Endometrial microvascular endothelial cells (primary cell): ENCODE results near the gene KIF1B. TPM values are rescaled to one million over a fixed set of nuclear protein-coding genes. Genes with fewer than 3 reads are reported as not detected.

Experiments used
- in situ Hi-C: cut with HindIII; loops from 2 replicates; pipeline ENCODE4 v1.10.0; 2017; ENCODE audit warnings: low sequenced_read_pairs, low pct_unique_long_range_greater_than_20kb; ENCODE audit errors: inconsistent ontology term
- total RNA-seq: library from RNA; depleted of rRNA; stranded (reverse); fragments of >200 nt; gene quantifications from one replicate; pipeline ENCODE4 v1.2.3, GENCODE V29; 2015; ENCODE audit errors: inconsistent ontology term

The KIF1B gene
- 23.5 TPM for total RNA-seq

- in situ Hi-C loops: no loop called here
These were observed at the start of gene KIF1B for GRCh38 chr1:10209905-10210810. Gene KIF1B, plus strand, starts transcription at chr1:10210570. Its CDS starts 21,759 bp downstream, at chr1:10232329.

DNA sequence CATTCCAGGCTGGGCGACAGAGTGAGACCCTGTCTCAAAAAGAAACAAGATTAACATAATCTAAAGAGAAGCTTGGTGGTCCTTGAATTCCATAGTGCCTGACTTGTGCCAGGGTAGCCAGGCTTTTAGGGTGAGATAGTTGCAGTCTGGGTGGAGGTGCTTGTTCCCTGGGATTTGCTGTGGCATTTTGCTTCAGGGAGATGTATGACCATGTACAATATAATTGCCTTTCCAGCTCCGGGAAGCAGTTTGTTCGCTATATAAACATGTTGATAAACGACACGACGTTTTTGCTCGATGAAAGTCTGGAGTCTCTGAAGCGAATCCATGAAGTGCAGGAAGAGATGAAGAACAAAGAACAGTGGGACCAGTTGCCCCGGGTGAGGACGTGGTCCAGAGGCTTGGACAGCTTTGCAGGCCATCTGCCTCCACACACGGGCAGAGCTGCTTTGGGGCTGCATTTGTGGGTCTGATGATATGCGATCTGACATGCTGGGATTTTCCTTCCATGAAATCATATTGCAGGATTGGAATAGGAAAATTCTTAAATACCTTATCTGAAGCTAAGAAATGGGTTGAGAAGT lies 49.4 kb upstream of the KIF1B start:
- in situ Hi-C loops: no loop called here

GRCh38 chr1:10161541-10162290 lies 48.7 kb upstream of the KIF1B start:
- in situ Hi-C loops: no loop called here

- in situ Hi-C loops: no loop called here
These were observed 41.4 kb upstream of the KIF1B start for GRCh38 chr1:10168912-10169514.

- in situ Hi-C loops: no loop called here
These were observed 40.2 kb upstream of the KIF1B start for GRCh38 chr1:10170239-10170574.

GRCh38 chr1:10171105-10171767 lies 39.1 kb upstream of the KIF1B start:
- in situ Hi-C loops: no loop called here

GRCh38 chr1:10171995-10172669 lies 38.2 kb upstream of the KIF1B start:
- in situ Hi-C loops: no loop called here

DNA sequence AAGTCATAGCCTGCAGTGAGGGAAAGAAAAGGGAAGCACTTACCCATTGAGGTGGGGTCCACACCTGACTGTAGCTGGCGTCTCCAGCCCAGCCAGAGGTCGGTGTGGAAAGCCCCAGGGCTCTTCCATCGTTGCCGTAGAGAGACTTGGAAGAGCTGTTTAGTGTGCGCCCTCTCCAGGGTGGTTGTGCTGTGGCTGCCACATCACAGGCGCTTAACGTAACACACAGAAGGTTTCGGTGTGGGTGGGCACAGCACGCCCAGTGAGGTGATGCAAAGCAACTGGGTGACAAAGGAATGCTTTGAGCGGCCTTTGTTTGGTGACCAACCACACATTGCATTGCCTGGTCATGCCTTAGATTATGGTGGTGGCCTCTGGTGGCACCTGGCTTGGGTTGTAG lies 36.8 kb upstream of the KIF1B start:
- in situ Hi-C loops: no loop called here

- in situ Hi-C loops: no loop called here
These were observed 32.5 kb upstream of the KIF1B start for GRCh38 chr1:10177876-10178275.

DNA sequence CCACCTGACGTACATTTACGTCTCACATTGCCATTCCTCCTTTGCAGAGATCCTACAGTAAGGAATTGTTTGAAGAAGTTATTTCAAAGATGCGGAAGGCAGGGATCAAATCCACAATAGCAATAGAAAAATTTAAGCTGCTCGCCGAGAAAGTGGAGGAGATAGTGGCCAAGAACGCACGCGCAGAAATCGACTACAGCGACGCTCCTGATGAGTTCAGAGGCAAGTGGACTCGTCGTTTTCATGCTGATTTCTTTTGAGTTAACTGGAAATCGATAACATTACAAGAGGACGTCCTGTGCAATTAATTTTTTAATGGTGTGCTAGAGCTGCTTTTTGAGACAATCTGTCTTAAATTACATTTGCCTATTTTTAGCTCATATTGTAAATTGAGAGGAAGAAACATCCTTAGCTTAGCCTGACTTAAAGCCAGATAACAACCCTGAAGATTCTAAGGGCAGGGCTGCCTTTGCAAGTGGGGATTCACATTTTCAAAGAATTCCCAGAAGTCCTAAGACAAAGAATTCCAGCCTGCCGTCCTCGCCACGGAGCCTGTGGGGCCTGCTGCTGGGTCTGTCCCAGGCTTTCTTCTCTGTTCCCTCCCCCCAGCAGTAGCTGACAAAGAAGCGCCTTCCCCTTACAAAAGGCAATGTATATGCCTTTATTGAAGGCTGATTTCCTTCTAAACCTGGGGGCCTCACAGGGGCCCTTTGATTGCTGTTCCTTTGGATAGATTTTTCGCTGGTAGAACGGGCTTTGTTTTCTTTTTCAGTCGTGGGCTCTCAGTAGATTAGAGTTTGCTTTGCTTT lies 31.6 kb upstream of the KIF1B start:
- in situ Hi-C loops: no loop called here

DNA sequence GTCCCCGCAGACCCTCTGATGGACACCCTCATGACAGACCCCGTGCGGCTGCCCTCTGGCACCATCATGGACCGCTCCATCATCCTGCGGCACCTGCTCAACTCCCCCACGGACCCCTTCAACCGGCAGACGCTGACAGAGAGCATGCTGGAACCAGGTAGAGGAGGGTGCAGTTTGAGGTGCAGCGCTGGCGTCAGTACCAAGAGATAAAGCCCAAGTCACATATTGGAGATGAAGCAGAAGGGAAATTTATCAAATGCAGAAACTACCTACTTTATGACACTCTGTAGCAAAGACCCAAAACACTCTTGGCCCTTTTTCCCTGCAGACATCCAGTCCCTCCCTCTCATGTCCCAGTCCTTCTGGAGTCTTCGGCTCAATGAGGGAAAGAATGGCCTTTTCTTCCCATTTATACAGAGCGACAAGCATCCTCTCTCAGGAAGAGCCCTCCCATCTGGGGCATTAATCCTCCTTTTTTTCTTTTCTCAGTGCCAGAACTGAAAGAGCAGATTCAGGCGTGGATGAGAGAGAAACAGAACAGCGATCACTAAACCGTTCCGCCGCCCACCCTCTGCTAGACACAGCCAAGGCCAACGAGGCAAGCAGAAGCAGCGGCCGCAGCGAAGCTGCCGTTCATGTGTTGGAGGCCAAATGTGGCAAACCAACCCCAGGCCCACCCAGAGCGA lies 30.8 kb upstream of the KIF1B start:
- in situ Hi-C loops: no loop called here

DNA sequence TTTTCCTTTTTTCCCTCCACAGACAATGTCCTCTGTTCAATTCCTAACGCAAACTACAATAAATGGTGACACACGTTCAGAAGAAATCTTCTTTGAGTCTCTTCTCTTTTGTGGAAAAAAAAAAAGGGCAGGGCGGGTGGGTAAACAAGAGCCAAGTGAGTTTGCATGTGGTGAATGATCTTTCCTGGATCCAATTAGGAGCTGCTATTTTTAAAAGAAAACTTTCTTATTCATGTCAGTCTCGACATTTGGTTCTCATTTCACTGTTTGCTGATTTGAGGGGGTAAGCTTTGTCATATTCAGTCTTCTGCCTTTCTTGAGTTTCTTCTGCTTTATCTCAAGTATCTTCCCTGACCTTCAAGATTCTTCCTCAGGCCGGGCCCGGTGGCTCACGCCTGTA lies 29.2 kb upstream of the KIF1B start:
- in situ Hi-C loops: no loop called here

- in situ Hi-C loops: no loop called here
These were observed 24.6 kb upstream of the KIF1B start for GRCh38 chr1:10185759-10186158.

- in situ Hi-C loops: no loop called here
These were observed 23.9 kb upstream of the KIF1B start for GRCh38 chr1:10186331-10187025.

- in situ Hi-C loops: no loop called here
These were observed 23.4 kb upstream of the KIF1B start for GRCh38 chr1:10187026-10187334.

- in situ Hi-C loops: no loop called here
These were observed 22.2 kb upstream of the KIF1B start for GRCh38 chr1:10188133-10188650.

- in situ Hi-C loops: no loop called here
These were observed 20.7 kb upstream of the KIF1B start for GRCh38 chr1:10189659-10190058.
